HG03060 (cell line): Measurements from ENCODE around the gene ERICH3.

Experiments used
- ATAC-seq: cut with Tn5 transposase; IDR thresholded peaks from one replicate; pipeline ENCODE4 v1.9.1; 2021; ENCODE audit warnings: low read depth, moderate number of reproducible peaks; ENCODE audit not compliant: unreplicated experiment

The ERICH3 gene

DNA sequence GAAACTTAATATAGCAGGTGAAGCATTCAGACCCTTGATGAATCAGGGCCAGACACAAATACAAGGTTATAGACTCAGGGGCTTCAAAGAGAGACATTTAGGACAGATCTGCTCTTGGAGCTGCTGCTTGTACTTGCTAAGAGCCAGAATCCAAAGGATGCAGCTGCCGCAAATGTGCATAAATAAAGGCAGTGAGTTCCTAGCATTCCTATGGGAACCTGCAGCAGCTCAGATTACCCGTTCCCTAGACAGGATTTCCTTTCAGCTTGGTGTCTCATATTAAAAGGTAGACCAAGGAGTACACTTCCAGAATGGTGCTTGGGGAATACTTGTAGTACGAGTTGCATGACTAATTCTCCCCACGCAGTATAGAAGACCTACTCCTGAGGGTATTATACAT is 151.4 kb downstream of the ERICH3 start:
- ATAC-seq: no peak
